Measurements from ENCODE around the gene UBR1.

- TF ChIP-seq CTCF (IDR thresholded peaks at IDR 0.05; ENCODE audit: insufficient read depth, low read length) (no peak), POLR2AphosphoS5 (IDR thresholded peaks at IDR 0.05; ENCODE audit: low read depth) (no peak)
Observed at GRCh38 chr15:43111354-43111753, 5.5 kb upstream of the UBR1 start.
